Measurements from ENCODE around the gene ITGA11. TPM values are rescaled to one million over a fixed set of nuclear protein-coding genes. Genes with fewer than 3 reads are reported as not detected.

The ITGA11 gene
- total RNA-seq, 2 experiments from 2014 or later = 0.02 TPM; not detected in 1

- Mint-ChIP-seq H3K4me1 (peaks cover 6% of the 10 kb centered on the region), H3K9me3 (ENCODE audit: low read depth) (no peaks in the 10 kb centered on the region), H3K36me3 (no peaks in the 10 kb centered on the region), H3K27me3 (peaks cover 10% of the 10 kb centered on the region), H3K4me3 (no peak overlapping the region), H3K27ac (no peak overlapping the region)
- CTCF ChIA-PET = no interaction called here
- DNase-seq (no peak), ATAC-seq (no peak)
These were observed 69.3 kb downstream of the ITGA11 start for GRCh38 chr15:68362537-68363126.

- DNase-seq = no peak
- Mint-ChIP-seq H3K27me3 (peaks cover 5% of the 10 kb centered on the region), H3K27ac (no peak overlapping the region), H3K4me1 (peaks cover 9% of the 10 kb centered on the region), H3K9me3 (ENCODE audit: low read depth) (no peaks in the 10 kb centered on the region), H3K4me3 (no peak overlapping the region), H3K36me3 (no peaks in the 10 kb centered on the region)
- CTCF ChIA-PET = interaction anchor here (1.1 kb wide), 2 partner anchors 15 to 54 kb away, joined by 3 read pairs; no protein-coding TSS in a partner anchor
- no peak for ATAC-seq
These were observed 71.2 kb downstream of the ITGA11 start for GRCh38 chr15:68360721-68361120.

- DNase-seq (no peak), ATAC-seq (no peak)
- no peak overlapping the region for H3K27ac Mint-ChIP-seq
- CTCF ChIA-PET = no interaction called here
- H3K36me3 Mint-ChIP-seq = no peaks in the 10 kb centered on the region
- H3K9me3 Mint-ChIP-seq (ENCODE audit: low read depth) = no peaks in the 10 kb centered on the region
- H3K4me1 Mint-ChIP-seq = peaks cover 11% of the 10 kb centered on the region
- H3K27me3 Mint-ChIP-seq = peaks cover 2% of the 10 kb centered on the region
- H3K4me3 Mint-ChIP-seq = no peak overlapping the region
These were observed 75.2 kb downstream of the ITGA11 start for GRCh38 chr15:68356778-68357177.

- CTCF ChIA-PET = interaction anchor here (0.9 to 2.2 kb wide), 3 partner anchors 10 to 102 kb away, joined by 3 to 6 read pairs (median 3); no protein-coding TSS in a partner anchor
- H3K27ac Mint-ChIP-seq = no peak overlapping the region
- no peak overlapping the region for H3K4me3 Mint-ChIP-seq
- H3K27me3 Mint-ChIP-seq = peaks cover 2% of the 10 kb centered on the region
- no peak for ATAC-seq
- DNase-seq = no peak
- H3K4me1 Mint-ChIP-seq = peaks cover 14% of the 10 kb centered on the region
- no peaks in the 10 kb centered on the region for H3K36me3 Mint-ChIP-seq
- no peaks in the 10 kb centered on the region for H3K9me3 Mint-ChIP-seq (ENCODE audit: low read depth)
These were observed 77.0 kb downstream of the ITGA11 start for GRCh38 chr15:68354923-68355322.

- DNase-seq (no peak), ATAC-seq (no peak)
- CTCF ChIA-PET = interaction anchor here (2.2 kb wide), 1 partner anchor 48 kb away, joined by 6 read pairs; no protein-coding TSS in a partner anchor
- Mint-ChIP-seq H3K27ac (no peak overlapping the region), H3K9me3 (ENCODE audit: low read depth) (no peaks in the 10 kb centered on the region), H3K4me1 (peaks cover 14% of the 10 kb centered on the region), H3K36me3 (no peaks in the 10 kb centered on the region), H3K4me3 (no peak overlapping the region), H3K27me3 (no peaks in the 10 kb centered on the region)
These were observed 77.7 kb downstream of the ITGA11 start for GRCh38 chr15:68354268-68354667.

- ATAC-seq (no peak), DNase-seq (no peak)
- Mint-ChIP-seq H3K36me3 (no peaks in the 10 kb centered on the region), H3K4me3 (no peak overlapping the region), H3K9me3 (ENCODE audit: low read depth) (no peaks in the 10 kb centered on the region), H3K27me3 (no peaks in the 10 kb centered on the region), H3K27ac (no peak overlapping the region), H3K4me1 (peaks cover 14% of the 10 kb centered on the region)
- CTCF ChIA-PET = interaction anchor here (2.2 kb wide), 1 partner anchor 47 kb away, joined by 6 read pairs; no protein-coding TSS in a partner anchor
These were observed 78.4 kb downstream of the ITGA11 start for GRCh38 chr15:68353421-68354135.

- H3K9me3 Mint-ChIP-seq (ENCODE audit: low read depth) = no peaks in the 10 kb centered on the region
- DNase-seq (peak; percentile 58), ATAC-seq (peak; percentile 90)
- no peak overlapping the region for H3K4me3 Mint-ChIP-seq
- H3K27ac Mint-ChIP-seq = peak overlapping the region; percentile 81
- peaks cover 2% of the 10 kb centered on the region for H3K27me3 Mint-ChIP-seq
- CTCF ChIA-PET = interaction anchor here (0.8 kb wide), 1 partner anchor 25 kb away, joined by 3 read pairs; no protein-coding TSS in a partner anchor
- H3K4me1 Mint-ChIP-seq = peaks cover 14% of the 10 kb centered on the region
- H3K36me3 Mint-ChIP-seq = no peaks in the 10 kb centered on the region
These were observed 79.4 kb downstream of the ITGA11 start for GRCh38 chr15:68352401-68353062.

- no peak for ATAC-seq
- CTCF ChIA-PET = interaction anchor here (1.0 to 1.4 kb wide), 2 partner anchors 42 to 148 kb away, joined by 3 to 4 read pairs; no protein-coding TSS in a partner anchor
- peaks cover 7% of the 10 kb centered on the region for H3K27me3 Mint-ChIP-seq
These were observed 82.8 kb downstream of the ITGA11 start for GRCh38 chr15:68349151-68349550.

GRCh38 chr15:68348606-68349005 lies 83.4 kb downstream of the ITGA11 start:
- no peak for DNase-seq
- H3K4me1 Mint-ChIP-seq = peaks cover 11% of the 10 kb centered on the region
- no peak overlapping the region for H3K4me3 Mint-ChIP-seq
- H3K36me3 Mint-ChIP-seq = no peaks in the 10 kb centered on the region
- H3K9me3 Mint-ChIP-seq (ENCODE audit: low read depth) = no peaks in the 10 kb centered on the region
- H3K27ac Mint-ChIP-seq = no peak overlapping the region
- CTCF ChIA-PET = interaction anchor here (1.0 to 1.4 kb wide), 2 partner anchors 42 to 148 kb away, joined by 3 to 4 read pairs; no protein-coding TSS in a partner anchor
- H3K27me3 Mint-ChIP-seq = peaks cover 7% of the 10 kb centered on the region
- ATAC-seq = no peak

More at GRCh38 chr15:68349151-68349550, 82.8 kb downstream of the ITGA11 start:
- DNase-seq = no peak
- Mint-ChIP-seq H3K4me3 (no peak overlapping the region), H3K9me3 (ENCODE audit: low read depth) (no peaks in the 10 kb centered on the region), H3K27ac (no peak overlapping the region), H3K36me3 (no peaks in the 10 kb centered on the region), H3K4me1 (peaks cover 11% of the 10 kb centered on the region)

GRCh38 chr15:68348081-68348480 lies 83.9 kb downstream of the ITGA11 start:
- peaks cover 11% of the 10 kb centered on the region for H3K4me1 Mint-ChIP-seq
- DNase-seq (no peak), ATAC-seq (no peak)
- H3K4me3 Mint-ChIP-seq = no peak overlapping the region
- CTCF ChIA-PET = no interaction called here
- H3K27ac Mint-ChIP-seq = no peak overlapping the region
- H3K36me3 Mint-ChIP-seq = no peaks in the 10 kb centered on the region
- peaks cover 9% of the 10 kb centered on the region for H3K27me3 Mint-ChIP-seq
- no peaks in the 10 kb centered on the region for H3K9me3 Mint-ChIP-seq (ENCODE audit: low read depth)

GRCh38 chr15:68347392-68347791 lies 84.6 kb downstream of the ITGA11 start:
- Mint-ChIP-seq H3K27ac (no peak overlapping the region), H3K9me3 (ENCODE audit: low read depth) (no peaks in the 10 kb centered on the region), H3K4me3 (no peak overlapping the region), H3K4me1 (peaks cover 5% of the 10 kb centered on the region), H3K36me3 (no peaks in the 10 kb centered on the region), H3K27me3 (peaks cover 12% of the 10 kb centered on the region)
- ATAC-seq = no peak
- DNase-seq = no peak
- CTCF ChIA-PET = no interaction called here

GRCh38 chr15:68346979-68347378 lies 85.0 kb downstream of the ITGA11 start:
- CTCF ChIA-PET = no interaction called here
- peaks cover 2% of the 10 kb centered on the region for H3K4me1 Mint-ChIP-seq
- H3K36me3 Mint-ChIP-seq = no peaks in the 10 kb centered on the region
- peaks cover 12% of the 10 kb centered on the region for H3K27me3 Mint-ChIP-seq
- no peak overlapping the region for H3K27ac Mint-ChIP-seq
- H3K4me3 Mint-ChIP-seq = no peak overlapping the region
- ATAC-seq (no peak), DNase-seq (no peak)
- no peaks in the 10 kb centered on the region for H3K9me3 Mint-ChIP-seq (ENCODE audit: low read depth)

- CTCF ChIA-PET = interaction anchor here (1.1 kb wide), 1 partner anchor 15 kb away, joined by 3 read pairs; no protein-coding TSS in a partner anchor
- H3K4me1 Mint-ChIP-seq = no peaks in the 10 kb centered on the region
These were observed 86.5 kb downstream of the ITGA11 start for GRCh38 chr15:68345481-68345880.

More at GRCh38 chr15:68345481-68345880, 86.5 kb downstream of the ITGA11 start:
- Mint-ChIP-seq H3K36me3 (no peaks in the 10 kb centered on the region), H3K27me3 (peaks cover 12% of the 10 kb centered on the region), H3K27ac (no peak overlapping the region), H3K9me3 (ENCODE audit: low read depth) (no peaks in the 10 kb centered on the region), H3K4me3 (no peak overlapping the region)
- ATAC-seq (no peak), DNase-seq (no peak)
